Astrocyte (in vitro differentiated cells and primary cell): ENCODE data around the gene BCOR. TPM values are rescaled to one million over a fixed set of nuclear protein-coding genes. Genes with fewer than 3 reads are reported as not detected.
A peak's percentile ranks its signal among the peaks of the same experiment; 100 is the strongest.

ENCODE experiments used
- DNase-seq: peaks from one replicate; pipeline ENCODE4 v3.0.0-alpha.2; 2010; ENCODE audit warnings: low read depth
- FAIRE-seq: peaks from 2 replicates; lab custom pipeline; 2011; peaks lifted over from hg19 to GRCh38; lab: Jason Lieb, UNC
- H2AFZ ChIP-seq: 2 replicates; pipeline ENCODE4 v1.6.0; 2012; ENCODE audit warnings: low read depth, low read length, inconsistent platforms
- H3K27ac ChIP-seq: 2 replicates; pipeline ENCODE4 v1.5.1; 2011; ENCODE audit warnings: low read depth, low read length, inconsistent platforms
- H3K27me3 ChIP-seq: 2 replicates; pipeline ENCODE4 v1.6.0; 2011; ENCODE audit warnings: low read length, inconsistent platforms; ENCODE audit not compliant: insufficient read depth
- H3K36me3 ChIP-seq: 2 replicates; pipeline ENCODE4 v1.5.1; 2011; ENCODE audit warnings: low read length, inconsistent platforms; ENCODE audit not compliant: insufficient read depth
- H3K4me1 ChIP-seq: 2 replicates; pipeline ENCODE4 v1.5.1; 2011; ENCODE audit warnings: low read length, inconsistent platforms; ENCODE audit not compliant: insufficient read depth
- H3K4me2 ChIP-seq: 2 replicates; pipeline ENCODE4 v1.6.0; 2012; ENCODE audit warnings: low read length, inconsistent platforms
- H3K4me3 ChIP-seq: 2 replicates; pipeline ENCODE4 v1.5.1; 2011; ENCODE audit warnings: low read depth, mild to moderate bottlenecking, low read length, inconsistent platforms; ENCODE audit not compliant: insufficient read depth
- H3K79me2 ChIP-seq: 2 replicates; pipeline ENCODE4 v1.6.0; 2012; ENCODE audit warnings: mild to moderate bottlenecking, low read length, inconsistent platforms; ENCODE audit not compliant: insufficient read depth
- H3K9ac ChIP-seq: 2 replicates; pipeline ENCODE4 v1.6.0; 2012; ENCODE audit warnings: mild to moderate bottlenecking, low read length, inconsistent platforms
- H3K9me3 ChIP-seq: 2 replicates; pipeline ENCODE4 v1.5.1; 2012; ENCODE audit warnings: low read depth, mild to moderate bottlenecking, low read length, inconsistent platforms; ENCODE audit not compliant: insufficient read depth
- H4K20me1 ChIP-seq: 2 replicates; pipeline ENCODE4 v1.6.0; 2012; ENCODE audit warnings: low read length, inconsistent platforms; ENCODE audit not compliant: insufficient read depth
- H3K27ac Mint-ChIP-seq: one replicate; pipeline ENCODE4 v1.8.0; 2021; ENCODE audit warnings: mild to moderate bottlenecking, mixed read lengths; ENCODE audit not compliant: unreplicated experiment
- H3K27me3 Mint-ChIP-seq: one replicate; pipeline ENCODE4 v1.8.0; 2021; ENCODE audit warnings: low read depth, mixed read lengths; ENCODE audit not compliant: unreplicated experiment
- H3K36me3 Mint-ChIP-seq: one replicate; pipeline ENCODE4 v1.8.0; 2021; ENCODE audit warnings: low read depth, mixed read lengths; ENCODE audit not compliant: unreplicated experiment
- H3K4me1 Mint-ChIP-seq: one replicate; pipeline ENCODE4 v1.8.0; 2021; ENCODE audit warnings: low read depth, mixed read lengths; ENCODE audit not compliant: unreplicated experiment
- H3K4me3 Mint-ChIP-seq: one replicate; pipeline ENCODE4 v1.8.0; 2021; ENCODE audit warnings: mild to moderate bottlenecking, moderate library complexity, mixed read lengths; ENCODE audit not compliant: unreplicated experiment
- H3K9me3 Mint-ChIP-seq: one replicate; pipeline ENCODE4 v1.8.0; 2021; ENCODE audit warnings: mild to moderate bottlenecking, mixed read lengths; ENCODE audit not compliant: unreplicated experiment
- EZH2 ChIP-seq: IDR thresholded peaks from 2 replicates; pipeline ENCODE4 v1.6.1; 2012; ENCODE audit warnings: mild to moderate bottlenecking, low read length, inconsistent platforms; ENCODE audit not compliant: insufficient read depth
- total RNA-seq: library from RNA; stranded (reverse); gene quantifications from 2 replicates; pipeline ENCODE4 v1.2.1, GENCODE V29; 2021
- TF ChIP-seq, protein P1 (sequence below): IDR thresholded peaks from 2 replicates; pipeline ENCODE4 v1.5.1; 2011; ENCODE audit warnings: low read depth, mild to moderate bottlenecking, inconsistent platforms, low read length, moderate library complexity; ENCODE audit not compliant: insufficient read depth

The BCOR gene
- total RNA-seq, 1 donor from 2014 or later = 9.0 TPM

DNA sequence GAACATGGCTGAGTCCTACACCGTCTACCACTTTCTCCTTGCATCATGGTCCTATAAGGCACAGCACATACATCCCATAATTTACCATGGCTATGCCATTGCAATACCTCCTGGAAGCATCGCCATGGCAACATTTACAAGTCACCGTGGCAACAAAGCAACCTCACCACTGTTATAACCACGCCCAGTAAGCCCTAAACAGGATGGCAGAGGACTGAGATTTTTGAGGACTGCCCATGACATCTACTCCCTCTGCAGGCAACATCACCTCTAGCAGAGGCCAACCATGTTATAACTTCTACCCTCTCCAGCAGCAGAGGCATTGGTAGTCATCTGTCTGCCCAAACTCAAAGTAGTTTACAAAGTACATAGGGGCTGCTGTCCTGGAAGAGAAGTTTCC is 29.7 kb downstream of the BCOR start:
- Histone ChIP-seq H2AFZ (no peak overlapping the region), H3K4me1 (no peaks in the 10 kb centered on the region), H4K20me1 (peaks cover 26% of the 10 kb centered on the region), H3K9ac (no peak overlapping the region), H3K9me3 (no peaks in the 10 kb centered on the region), H3K4me3 (no peak overlapping the region), H3K79me2 (peaks cover 4% of the 10 kb centered on the region), H3K4me2 (no peak overlapping the region), H3K27me3 (no peaks in the 10 kb centered on the region), H3K36me3 (peaks cover 4% of the 10 kb centered on the region), H3K27ac (no peak overlapping the region)
- H3K4me1 Mint-ChIP-seq = no peaks in the 10 kb centered on the region
- FAIRE-seq (peak; percentile 34), DNase-seq (no peak)
- H3K4me3 Mint-ChIP-seq = no peak overlapping the region
- TF ChIP-seq, protein P1, sequence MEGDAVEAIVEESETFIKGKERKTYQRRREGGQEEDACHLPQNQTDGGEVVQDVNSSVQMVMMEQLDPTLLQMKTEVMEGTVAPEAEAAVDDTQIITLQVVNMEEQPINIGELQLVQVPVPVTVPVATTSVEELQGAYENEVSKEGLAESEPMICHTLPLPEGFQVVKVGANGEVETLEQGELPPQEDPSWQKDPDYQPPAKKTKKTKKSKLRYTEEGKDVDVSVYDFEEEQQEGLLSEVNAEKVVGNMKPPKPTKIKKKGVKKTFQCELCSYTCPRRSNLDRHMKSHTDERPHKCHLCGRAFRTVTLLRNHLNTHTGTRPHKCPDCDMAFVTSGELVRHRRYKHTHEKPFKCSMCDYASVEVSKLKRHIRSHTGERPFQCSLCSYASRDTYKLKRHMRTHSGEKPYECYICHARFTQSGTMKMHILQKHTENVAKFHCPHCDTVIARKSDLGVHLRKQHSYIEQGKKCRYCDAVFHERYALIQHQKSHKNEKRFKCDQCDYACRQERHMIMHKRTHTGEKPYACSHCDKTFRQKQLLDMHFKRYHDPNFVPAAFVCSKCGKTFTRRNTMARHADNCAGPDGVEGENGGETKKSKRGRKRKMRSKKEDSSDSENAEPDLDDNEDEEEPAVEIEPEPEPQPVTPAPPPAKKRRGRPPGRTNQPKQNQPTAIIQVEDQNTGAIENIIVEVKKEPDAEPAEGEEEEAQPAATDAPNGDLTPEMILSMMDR = no peak
- no peak for TF ChIP-seq EZH2
- H3K27me3 Mint-ChIP-seq = no peaks in the 10 kb centered on the region
- no peaks in the 10 kb centered on the region for H3K9me3 Mint-ChIP-seq
- H3K36me3 Mint-ChIP-seq = peaks cover 27% of the 10 kb centered on the region
- no peak overlapping the region for H3K27ac Mint-ChIP-seq

DNA sequence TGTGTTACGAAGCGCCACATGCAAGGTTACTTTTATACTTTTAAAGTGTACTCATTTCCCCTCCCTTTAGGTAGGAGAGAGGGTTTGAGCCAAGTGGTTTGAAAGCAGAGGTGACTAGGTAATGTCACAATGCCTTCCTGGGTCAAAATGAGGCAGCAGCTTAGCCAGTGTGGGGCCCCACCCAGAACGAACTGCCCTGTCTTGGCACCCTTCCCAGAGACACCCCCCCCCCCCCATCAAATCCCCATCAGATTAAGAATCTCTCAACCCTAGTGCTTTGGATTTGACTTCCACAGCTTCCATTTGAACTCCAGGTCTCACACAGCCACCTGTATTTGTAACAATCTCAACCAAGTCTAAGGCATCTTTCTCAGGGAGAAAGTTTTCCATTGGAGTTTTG is 31.1 kb downstream of the BCOR start:
- H3K4me1 Mint-ChIP-seq = no peaks in the 10 kb centered on the region
- peaks cover 26% of the 10 kb centered on the region for H3K36me3 Mint-ChIP-seq
- Histone ChIP-seq H2AFZ (no peak overlapping the region), H4K20me1 (peaks cover 19% of the 10 kb centered on the region), H3K36me3 (peaks cover 6% of the 10 kb centered on the region), H3K4me1 (no peaks in the 10 kb centered on the region), H3K79me2 (no peaks in the 10 kb centered on the region), H3K27me3 (no peaks in the 10 kb centered on the region), H3K9me3 (no peaks in the 10 kb centered on the region), H3K4me3 (no peak overlapping the region), H3K9ac (no peak overlapping the region), H3K4me2 (no peak overlapping the region), H3K27ac (no peak overlapping the region)
- H3K9me3 Mint-ChIP-seq = no peaks in the 10 kb centered on the region
- TF ChIP-seq EZH2 = no peak
- TF ChIP-seq, protein P1 = no peak
- H3K27ac Mint-ChIP-seq = no peak overlapping the region
- peak; percentile 47 for FAIRE-seq
- no peak overlapping the region for H3K4me3 Mint-ChIP-seq
- no peaks in the 10 kb centered on the region for H3K27me3 Mint-ChIP-seq
- no peak for DNase-seq

DNA sequence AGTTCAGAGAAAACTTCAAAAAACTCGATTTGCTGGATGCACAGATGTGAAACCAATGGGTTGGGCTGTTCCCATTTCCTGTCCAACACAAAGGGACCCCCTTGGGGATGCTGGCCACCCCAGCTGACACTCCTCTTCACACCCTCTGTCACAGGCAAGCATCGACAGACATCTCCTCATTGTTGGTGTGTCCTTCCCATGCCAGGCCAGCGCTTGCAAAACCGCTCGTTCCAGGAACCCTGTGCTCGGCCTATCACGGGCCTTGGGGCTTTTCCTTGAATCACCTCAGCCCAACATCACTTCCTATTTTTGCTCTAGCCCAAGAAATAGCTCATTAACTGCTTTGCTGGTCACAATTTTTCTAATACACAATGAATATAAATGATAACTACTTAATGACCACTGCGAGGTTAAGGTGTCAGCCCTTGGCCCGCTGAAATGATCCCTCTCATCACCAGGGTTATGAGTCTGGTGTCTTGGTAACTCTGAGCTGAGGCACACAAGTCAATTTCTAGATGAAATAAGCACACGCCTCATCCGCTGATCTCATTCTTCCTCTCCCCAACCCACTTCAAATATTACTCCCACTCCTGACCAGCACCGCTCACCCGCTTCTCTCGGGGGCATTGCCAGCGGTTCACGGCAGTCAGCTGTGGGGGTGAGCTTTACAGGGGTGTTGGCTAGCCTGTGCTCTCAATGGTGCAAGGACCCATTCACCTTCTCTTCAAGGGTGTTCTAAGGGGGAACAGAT is 32.3 kb downstream of the BCOR start:
- Histone ChIP-seq H3K27me3 (no peaks in the 10 kb centered on the region), H3K27ac (no peak overlapping the region), H3K36me3 (peaks cover 5% of the 10 kb centered on the region), H3K4me3 (no peak overlapping the region), H3K9me3 (no peaks in the 10 kb centered on the region), H3K9ac (no peak overlapping the region), H2AFZ (no peak overlapping the region), H4K20me1 (peaks cover 19% of the 10 kb centered on the region), H3K79me2 (no peaks in the 10 kb centered on the region), H3K4me1 (no peaks in the 10 kb centered on the region), H3K4me2 (no peak overlapping the region)
- peaks cover 21% of the 10 kb centered on the region for H3K36me3 Mint-ChIP-seq
- TF ChIP-seq EZH2 = no peak
- TF ChIP-seq, protein P1 = no peak
- no peak for DNase-seq
- H3K9me3 Mint-ChIP-seq = no peaks in the 10 kb centered on the region
- H3K27me3 Mint-ChIP-seq = no peaks in the 10 kb centered on the region
- H3K4me3 Mint-ChIP-seq = no peak overlapping the region
- no peaks in the 10 kb centered on the region for H3K4me1 Mint-ChIP-seq
- FAIRE-seq = peak; percentile 78
- H3K27ac Mint-ChIP-seq = no peak overlapping the region
